Neural cell (in vitro differentiated cells): ENCODE results near the gene HIP1. TPM values are rescaled to one million over a fixed set of nuclear protein-coding genes. Genes with fewer than 3 reads are reported as not detected.
"Not testable (repeated sequence)": the region's sequence is repeated elsewhere in the genome, so short reads cannot be mapped to it uniquely, and the experiment has no call there.

Experiments
- H2AFZ ChIP-seq: fragments of 200-600, 300-800 bp; sonication (generic), shearing (Covaris generic); 2 replicates; pipeline ENCODE4 v1.6.0; 2014; ENCODE audit warnings: low read depth, mild to moderate bottlenecking, antibody characterized with exemption, low read length, moderate library complexity
- H3F3A ChIP-seq: fragments of 200-600 bp; shearing (Covaris generic); 2 replicates; pipeline ENCODE4 v1.6.1; 2016; ENCODE audit warnings: mild to moderate bottlenecking, moderate library complexity, mixed read lengths, antibody characterized with exemption, low read length; ENCODE audit not compliant: insufficient read depth, poor library complexity, severe bottlenecking
- H3K27ac ChIP-seq: fragments of 200-600, 300-800 bp; sonication (generic), shearing (Covaris generic); 2 replicates; pipeline ENCODE4 v1.5.1; 2014; ENCODE audit warnings: mild to moderate bottlenecking, low read length, moderate library complexity
- H3K27me3 ChIP-seq: fragments of 300-800, 200-600 bp; sonication (generic), shearing (Covaris generic); 2 replicates; pipeline ENCODE4 v1.6.0; 2014; ENCODE audit warnings: mild to moderate bottlenecking, low read depth, low read length, moderate library complexity; ENCODE audit not compliant: insufficient read depth
- H3K36me3 ChIP-seq: fragments of 300-800, 200-600 bp; sonication (generic), shearing (Covaris generic); 2 replicates; pipeline ENCODE4 v1.5.1; 2014; ENCODE audit warnings: mild to moderate bottlenecking, antibody characterized with exemption, low read length, moderate library complexity; ENCODE audit not compliant: insufficient read depth
- H3K4me2 ChIP-seq: fragments of 300-800, 200-600 bp; sonication (generic), shearing (Covaris generic); 2 replicates; pipeline ENCODE4 v1.6.0; 2014; ENCODE audit warnings: mild to moderate bottlenecking, low read length
- H3K4me3 ChIP-seq: fragments of 300-800, 200-600 bp; sonication (generic), shearing (Covaris generic); 2 replicates; pipeline ENCODE4 v1.5.1; 2014; ENCODE audit warnings: mild to moderate bottlenecking, low read length, moderate library complexity
- H3K79me2 ChIP-seq: fragments of 200-600 bp; shearing (Covaris generic); replicated peaks from 2 replicates; pipeline ENCODE4 v1.6.0; 2014; ENCODE audit warnings: mild to moderate bottlenecking, low read length, moderate library complexity; ENCODE audit not compliant: insufficient read depth
- H3K9ac ChIP-seq: fragments of 300-800, 200-600 bp; sonication (generic), shearing (Covaris generic); 2 replicates; pipeline ENCODE4 v1.6.1; 2016; ENCODE audit warnings: mild to moderate bottlenecking, low read length, mixed read lengths
- H3K9me2 ChIP-seq: fragments of 200-600 bp; shearing (Covaris generic); 2 replicates; pipeline ENCODE4 v1.6.1; 2016; ENCODE audit warnings: mild to moderate bottlenecking, low read length, mixed read lengths; ENCODE audit not compliant: insufficient read depth
- H3K9me3 ChIP-seq: fragments of 200-600, 300-800 bp; sonication (generic), shearing (Covaris generic); 2 replicates; pipeline ENCODE4 v1.6.1; 2016; ENCODE audit warnings: mild to moderate bottlenecking, mixed run types, low read length, moderate library complexity, mixed read lengths
- H4K20me1 ChIP-seq: fragments of 200-600 bp; shearing (Covaris generic); 2 replicates; pipeline ENCODE4 v1.6.1; 2016; ENCODE audit warnings: mild to moderate bottlenecking, mixed run types; ENCODE audit not compliant: insufficient read depth
- EP300 ChIP-seq: fragments of 450-650 bp; conservative IDR thresholded peaks from 2 replicates; pipeline ENCODE4 v1.6.1; 2014; ENCODE audit warnings: antibody characterized with exemption, mild to moderate bottlenecking, moderate library complexity; ENCODE audit not compliant: poor library complexity, severe bottlenecking
- EZH2 ChIP-seq: fragments of 200-600, 300-800 bp; shearing (Covaris generic), sonication (generic); IDR thresholded peaks from 2 replicates; pipeline ENCODE4 v1.6.1; 2014; ENCODE audit warnings: antibody characterized with exemption, low read length, borderline replicate concordance, mild to moderate bottlenecking; ENCODE audit not compliant: insufficient read depth, poor library complexity, severe bottlenecking
- MXI1 ChIP-seq: fragments of 450-650 bp; conservative IDR thresholded peaks from 2 replicates; pipeline ENCODE4 v1.6.1; 2014; ENCODE audit warnings: antibody characterized with exemption, mild to moderate bottlenecking; ENCODE audit not compliant: poor library complexity, severe bottlenecking
- POLR2AphosphoS5 ChIP-seq: IDR thresholded peaks from 2 replicates; pipeline ENCODE4 v1.6.1; 2012
- RAD21 ChIP-seq: fragments of 450-650 bp; conservative IDR thresholded peaks from 2 replicates; pipeline ENCODE4 v1.6.1; 2014; ENCODE audit warnings: antibody characterized with exemption, mild to moderate bottlenecking, moderate library complexity
- SMC3 ChIP-seq: fragments of 450-650 bp; conservative IDR thresholded peaks from 2 replicates; pipeline ENCODE4 v1.6.1; 2014; ENCODE audit warnings: antibody characterized with exemption, mild to moderate bottlenecking, moderate library complexity; ENCODE audit not compliant: poor library complexity
- TAF1 ChIP-seq: IDR thresholded peaks from 2 replicates; pipeline ENCODE4 v1.6.1; 2012; ENCODE audit warnings: low read depth
- polyA plus RNA-seq: library from polyadenylated mRNA; depleted of rRNA; stranded (reverse); fragments of >200 nt; gene quantifications from 2 replicates; pipeline ENCODE4 v1.2.3, GENCODE V29; 2014
- TF ChIP-seq, protein P1 (sequence below): fragments of 450-650 bp; IDR thresholded peaks from 2 replicates; pipeline ENCODE4 v1.5.1; 2014; ENCODE audit warnings: antibody characterized with exemption, mild to moderate bottlenecking, moderate library complexity; ENCODE audit not compliant: poor library complexity, severe bottlenecking
- TF ChIP-seq, protein P2 (sequence below): IDR thresholded peaks from 2 replicates; pipeline ENCODE4 v1.6.1; 2012; ENCODE audit warnings: borderline replicate concordance

Gene HIP1
- polyA plus RNA-seq, 1 donor from 2014 or later, result 12.9 TPM

DNA sequence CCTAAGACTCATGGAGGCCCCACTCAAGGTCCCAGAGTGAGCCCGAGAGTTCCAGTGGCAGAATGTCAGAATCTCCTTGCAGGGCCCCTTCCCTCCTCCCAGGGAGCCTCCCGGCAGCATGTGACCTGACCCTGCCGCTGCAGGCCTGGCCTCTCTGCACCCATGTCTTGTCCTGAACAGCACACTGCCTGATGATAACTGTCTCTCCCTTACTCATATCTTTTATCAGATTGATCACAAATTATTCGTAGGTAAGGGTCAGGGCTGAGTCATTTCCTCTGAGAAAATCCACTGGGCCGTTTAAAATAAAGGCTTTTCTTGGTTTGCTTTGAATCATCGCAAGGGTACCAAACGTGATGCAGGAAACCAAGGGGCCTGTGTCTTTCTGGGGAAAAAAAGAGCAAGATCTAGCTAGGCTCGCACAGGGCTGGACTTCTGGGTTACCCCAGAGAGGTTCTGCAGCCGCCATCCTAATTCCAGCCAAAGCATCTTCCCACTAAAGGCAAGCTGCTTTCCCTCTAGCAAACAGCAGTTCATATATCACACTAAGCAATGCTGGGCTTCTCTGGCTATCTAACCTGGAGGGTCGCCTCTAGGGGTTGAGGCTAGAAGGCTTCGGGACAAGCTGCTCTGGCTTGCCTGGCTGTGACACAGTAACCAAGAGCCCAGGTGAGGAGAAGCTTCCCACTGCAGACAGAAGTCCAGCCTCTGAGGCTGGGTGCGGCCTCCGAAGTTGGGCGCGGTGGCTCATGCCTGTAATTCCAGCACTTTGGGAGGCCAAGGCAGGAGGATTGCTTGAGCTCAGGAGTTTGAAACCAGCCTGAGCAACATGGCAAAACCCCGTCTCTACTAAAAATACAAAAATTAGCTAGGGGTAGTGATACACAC lies 141.8 kb downstream of the HIP1 start:
- TF ChIP-seq MXI1 (no peak), EP300 (no peak), POLR2AphosphoS5 (no peak), SMC3 (no peak), EZH2 (no peak), TAF1 (no peak), RAD21 (no peak)
- TF ChIP-seq, protein P1, sequence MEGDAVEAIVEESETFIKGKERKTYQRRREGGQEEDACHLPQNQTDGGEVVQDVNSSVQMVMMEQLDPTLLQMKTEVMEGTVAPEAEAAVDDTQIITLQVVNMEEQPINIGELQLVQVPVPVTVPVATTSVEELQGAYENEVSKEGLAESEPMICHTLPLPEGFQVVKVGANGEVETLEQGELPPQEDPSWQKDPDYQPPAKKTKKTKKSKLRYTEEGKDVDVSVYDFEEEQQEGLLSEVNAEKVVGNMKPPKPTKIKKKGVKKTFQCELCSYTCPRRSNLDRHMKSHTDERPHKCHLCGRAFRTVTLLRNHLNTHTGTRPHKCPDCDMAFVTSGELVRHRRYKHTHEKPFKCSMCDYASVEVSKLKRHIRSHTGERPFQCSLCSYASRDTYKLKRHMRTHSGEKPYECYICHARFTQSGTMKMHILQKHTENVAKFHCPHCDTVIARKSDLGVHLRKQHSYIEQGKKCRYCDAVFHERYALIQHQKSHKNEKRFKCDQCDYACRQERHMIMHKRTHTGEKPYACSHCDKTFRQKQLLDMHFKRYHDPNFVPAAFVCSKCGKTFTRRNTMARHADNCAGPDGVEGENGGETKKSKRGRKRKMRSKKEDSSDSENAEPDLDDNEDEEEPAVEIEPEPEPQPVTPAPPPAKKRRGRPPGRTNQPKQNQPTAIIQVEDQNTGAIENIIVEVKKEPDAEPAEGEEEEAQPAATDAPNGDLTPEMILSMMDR, result no peak
- TF ChIP-seq, protein P2, sequence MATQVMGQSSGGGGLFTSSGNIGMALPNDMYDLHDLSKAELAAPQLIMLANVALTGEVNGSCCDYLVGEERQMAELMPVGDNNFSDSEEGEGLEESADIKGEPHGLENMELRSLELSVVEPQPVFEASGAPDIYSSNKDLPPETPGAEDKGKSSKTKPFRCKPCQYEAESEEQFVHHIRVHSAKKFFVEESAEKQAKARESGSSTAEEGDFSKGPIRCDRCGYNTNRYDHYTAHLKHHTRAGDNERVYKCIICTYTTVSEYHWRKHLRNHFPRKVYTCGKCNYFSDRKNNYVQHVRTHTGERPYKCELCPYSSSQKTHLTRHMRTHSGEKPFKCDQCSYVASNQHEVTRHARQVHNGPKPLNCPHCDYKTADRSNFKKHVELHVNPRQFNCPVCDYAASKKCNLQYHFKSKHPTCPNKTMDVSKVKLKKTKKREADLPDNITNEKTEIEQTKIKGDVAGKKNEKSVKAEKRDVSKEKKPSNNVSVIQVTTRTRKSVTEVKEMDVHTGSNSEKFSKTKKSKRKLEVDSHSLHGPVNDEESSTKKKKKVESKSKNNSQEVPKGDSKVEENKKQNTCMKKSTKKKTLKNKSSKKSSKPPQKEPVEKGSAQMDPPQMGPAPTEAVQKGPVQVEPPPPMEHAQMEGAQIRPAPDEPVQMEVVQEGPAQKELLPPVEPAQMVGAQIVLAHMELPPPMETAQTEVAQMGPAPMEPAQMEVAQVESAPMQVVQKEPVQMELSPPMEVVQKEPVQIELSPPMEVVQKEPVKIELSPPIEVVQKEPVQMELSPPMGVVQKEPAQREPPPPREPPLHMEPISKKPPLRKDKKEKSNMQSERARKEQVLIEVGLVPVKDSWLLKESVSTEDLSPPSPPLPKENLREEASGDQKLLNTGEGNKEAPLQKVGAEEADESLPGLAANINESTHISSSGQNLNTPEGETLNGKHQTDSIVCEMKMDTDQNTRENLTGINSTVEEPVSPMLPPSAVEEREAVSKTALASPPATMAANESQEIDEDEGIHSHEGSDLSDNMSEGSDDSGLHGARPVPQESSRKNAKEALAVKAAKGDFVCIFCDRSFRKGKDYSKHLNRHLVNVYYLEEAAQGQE, result no peak
- H3K36me3 ChIP-seq, result no peaks in the 10 kb centered on the region
- H3K4me3 ChIP-seq, result no peak overlapping the region
- no peaks in the 10 kb centered on the region for H4K20me1 ChIP-seq
- no peaks in the 10 kb centered on the region for H3F3A ChIP-seq
- H3K4me2 ChIP-seq, result no peak overlapping the region
- no peaks in the 10 kb centered on the region for H3K9me2 ChIP-seq
- H3K9ac ChIP-seq, result no peak overlapping the region
- no peak overlapping the region for H3K27ac ChIP-seq
- no peaks in the 10 kb centered on the region for H3K9me3 ChIP-seq
- no peaks in the 10 kb centered on the region for H3K79me2 ChIP-seq
- H2AFZ ChIP-seq, result no peak overlapping the region
- H3K27me3 ChIP-seq, result no peaks in the 10 kb centered on the region

DNA sequence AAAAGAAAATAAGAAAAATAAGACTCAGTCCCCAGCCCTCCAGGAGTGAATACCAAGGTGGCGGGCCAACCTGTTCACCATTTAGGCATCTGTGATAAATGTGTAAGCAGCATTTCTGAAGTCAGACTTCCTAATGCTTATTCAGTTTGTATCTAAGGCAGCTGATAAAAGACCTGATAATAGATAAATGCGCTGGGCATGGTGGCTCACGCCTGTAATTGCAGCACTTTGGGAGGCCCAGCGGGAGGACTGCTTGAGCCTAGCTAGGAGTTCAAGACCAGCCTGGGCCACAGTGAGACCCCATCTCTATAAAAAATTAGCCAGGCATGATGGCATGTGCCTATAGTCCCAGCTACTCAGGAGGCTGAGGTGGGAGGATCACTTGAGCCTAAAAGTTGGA lies 143.0 kb downstream of the HIP1 start:
- H3F3A ChIP-seq, result no peaks in the 10 kb centered on the region
- H3K36me3 ChIP-seq, result no peaks in the 10 kb centered on the region
- no peaks in the 10 kb centered on the region for H4K20me1 ChIP-seq
- H3K79me2 ChIP-seq, result no peaks in the 10 kb centered on the region
- no peak overlapping the region for H3K4me3 ChIP-seq
- H3K27me3 ChIP-seq, result no peaks in the 10 kb centered on the region
- no peak overlapping the region for H3K27ac ChIP-seq
- no peaks in the 10 kb centered on the region for H3K9me3 ChIP-seq
- H3K4me2 ChIP-seq, result no peak overlapping the region
- no peak overlapping the region for H2AFZ ChIP-seq
- TF ChIP-seq, protein P2, result no peak
- TF ChIP-seq EP300 (no peak), EZH2 (no peak), SMC3 (no peak)
- TF ChIP-seq, protein P1, result no peak
- H3K9me2 ChIP-seq, result no peaks in the 10 kb centered on the region
- no peak overlapping the region for H3K9ac ChIP-seq

DNA sequence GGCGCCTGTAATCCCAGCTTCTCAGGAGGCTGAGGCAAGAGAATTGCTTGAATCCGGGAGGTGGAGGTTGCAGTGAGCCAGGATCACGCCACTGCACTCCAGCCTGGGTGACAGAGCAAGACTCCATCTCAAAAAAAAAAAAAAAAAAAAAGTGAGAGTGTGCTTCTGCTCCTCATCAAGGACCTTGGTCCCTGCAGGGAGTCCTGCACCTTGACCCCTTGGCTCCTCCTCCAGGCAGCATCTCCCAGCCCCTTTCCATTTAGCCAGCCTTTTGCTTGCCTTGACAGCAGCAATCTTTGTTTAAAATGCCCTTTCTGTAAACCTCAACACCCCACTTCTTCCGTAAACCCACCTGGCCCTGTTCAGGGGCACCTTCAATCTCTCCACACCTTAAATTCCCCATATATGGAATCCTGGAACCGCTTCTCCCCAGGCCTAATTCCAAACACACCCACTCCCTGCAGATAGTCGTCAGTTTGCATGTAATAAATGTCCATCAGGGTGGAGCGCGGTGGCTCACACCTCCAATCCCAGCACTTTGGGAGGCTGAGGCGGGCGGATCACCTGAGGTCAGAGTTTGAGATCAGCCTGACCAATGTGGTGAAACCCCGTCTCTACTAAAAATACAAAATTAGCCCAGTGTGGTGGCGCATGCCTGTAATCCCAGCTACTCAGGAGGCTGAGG lies 145.1 kb downstream of the HIP1 start:
- H4K20me1 ChIP-seq, H3K9me3 ChIP-seq, H3F3A ChIP-seq, H3K9me2 ChIP-seq, H3K36me3 ChIP-seq, H3K4me2 ChIP-seq, H2AFZ ChIP-seq, H3K9ac ChIP-seq, H3K4me3 ChIP-seq, H3K79me2 ChIP-seq, H3K27me3 ChIP-seq, H3K27ac ChIP-seq: not testable (repeated sequence)
